Cardiac fibroblast (primary cell): ENCODE data around the gene SEPTIN8.

Experiments
- DNase-seq, 2 donors: peaks; one replicate each; pipeline versions ENCODE4 v3.0.0 to v3.0.0-alpha.2; 2010; ENCODE audit warnings: low read depth in 2 of 2
- H3K4me3 ChIP-seq, 2 donors: replicated peaks in 1 of 2; 1 replicate in 1 of 2; 2 replicates in 1 of 2; pipeline ENCODE4 v1.5.1; 2011; ENCODE audit warnings: low read depth in 2 of 2, low read length in 2 of 2, mild to moderate bottlenecking in 2 of 2, moderate library complexity in 1 of 2
- TF ChIP-seq, protein P1 (sequence below): IDR thresholded peaks from one replicate; pipeline ENCODE4 v1.5.1; 2011; ENCODE audit warnings: low read depth, mild to moderate bottlenecking, low read length, inconsistent platforms

SEPTIN8 gene

DNA sequence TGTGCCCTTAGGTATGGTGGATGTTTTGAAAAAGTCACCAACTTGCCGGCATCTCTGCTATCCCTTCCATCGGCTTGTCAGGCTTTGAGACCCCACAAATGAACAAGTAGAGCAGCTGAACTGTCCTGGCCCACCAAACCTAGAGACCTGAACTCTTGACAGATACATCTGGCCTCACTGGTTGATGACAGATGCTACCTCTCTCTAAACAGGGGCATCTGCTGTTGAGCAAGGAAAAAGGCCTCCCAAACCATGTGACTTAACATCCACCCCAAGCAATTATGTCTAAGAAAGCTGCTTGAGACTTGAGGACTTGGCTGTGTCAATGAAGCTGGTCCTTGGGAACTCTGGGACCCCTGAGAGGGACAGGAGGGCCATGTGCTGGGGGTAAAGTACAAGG lies 27.5 kb downstream of the SEPTIN8 start:
- no peak for DNase-seq
- TF ChIP-seq, protein P1, sequence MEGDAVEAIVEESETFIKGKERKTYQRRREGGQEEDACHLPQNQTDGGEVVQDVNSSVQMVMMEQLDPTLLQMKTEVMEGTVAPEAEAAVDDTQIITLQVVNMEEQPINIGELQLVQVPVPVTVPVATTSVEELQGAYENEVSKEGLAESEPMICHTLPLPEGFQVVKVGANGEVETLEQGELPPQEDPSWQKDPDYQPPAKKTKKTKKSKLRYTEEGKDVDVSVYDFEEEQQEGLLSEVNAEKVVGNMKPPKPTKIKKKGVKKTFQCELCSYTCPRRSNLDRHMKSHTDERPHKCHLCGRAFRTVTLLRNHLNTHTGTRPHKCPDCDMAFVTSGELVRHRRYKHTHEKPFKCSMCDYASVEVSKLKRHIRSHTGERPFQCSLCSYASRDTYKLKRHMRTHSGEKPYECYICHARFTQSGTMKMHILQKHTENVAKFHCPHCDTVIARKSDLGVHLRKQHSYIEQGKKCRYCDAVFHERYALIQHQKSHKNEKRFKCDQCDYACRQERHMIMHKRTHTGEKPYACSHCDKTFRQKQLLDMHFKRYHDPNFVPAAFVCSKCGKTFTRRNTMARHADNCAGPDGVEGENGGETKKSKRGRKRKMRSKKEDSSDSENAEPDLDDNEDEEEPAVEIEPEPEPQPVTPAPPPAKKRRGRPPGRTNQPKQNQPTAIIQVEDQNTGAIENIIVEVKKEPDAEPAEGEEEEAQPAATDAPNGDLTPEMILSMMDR = no peak
- H3K4me3 ChIP-seq = no peak overlapping the region

DNA sequence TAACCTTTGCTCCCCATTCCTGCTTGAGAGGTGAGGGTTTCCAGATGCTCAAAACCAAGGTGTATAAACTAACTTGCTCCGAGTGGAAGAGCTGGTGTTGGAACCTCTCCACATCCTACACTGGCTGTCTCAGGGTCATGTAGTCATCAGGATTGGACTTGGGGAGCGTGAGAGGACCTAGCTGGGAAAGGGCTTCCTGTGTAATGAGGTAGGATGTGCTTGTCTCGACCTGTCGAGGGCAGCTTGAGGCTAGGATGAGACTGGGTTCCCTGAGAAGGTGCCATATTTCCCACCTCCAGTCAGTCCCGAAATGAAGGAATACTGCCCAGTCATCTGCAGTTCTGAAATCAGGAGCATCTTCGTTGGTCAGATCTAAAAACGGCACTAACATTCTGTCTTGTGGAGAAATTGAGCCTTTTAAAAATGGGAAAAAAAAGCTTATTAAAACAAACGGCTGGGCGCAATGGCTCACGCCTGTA lies 28.5 kb downstream of the SEPTIN8 start:
- no peak for DNase-seq
- H3K4me3 ChIP-seq = no peak overlapping the region
- TF ChIP-seq, protein P1 = no peak

DNA sequence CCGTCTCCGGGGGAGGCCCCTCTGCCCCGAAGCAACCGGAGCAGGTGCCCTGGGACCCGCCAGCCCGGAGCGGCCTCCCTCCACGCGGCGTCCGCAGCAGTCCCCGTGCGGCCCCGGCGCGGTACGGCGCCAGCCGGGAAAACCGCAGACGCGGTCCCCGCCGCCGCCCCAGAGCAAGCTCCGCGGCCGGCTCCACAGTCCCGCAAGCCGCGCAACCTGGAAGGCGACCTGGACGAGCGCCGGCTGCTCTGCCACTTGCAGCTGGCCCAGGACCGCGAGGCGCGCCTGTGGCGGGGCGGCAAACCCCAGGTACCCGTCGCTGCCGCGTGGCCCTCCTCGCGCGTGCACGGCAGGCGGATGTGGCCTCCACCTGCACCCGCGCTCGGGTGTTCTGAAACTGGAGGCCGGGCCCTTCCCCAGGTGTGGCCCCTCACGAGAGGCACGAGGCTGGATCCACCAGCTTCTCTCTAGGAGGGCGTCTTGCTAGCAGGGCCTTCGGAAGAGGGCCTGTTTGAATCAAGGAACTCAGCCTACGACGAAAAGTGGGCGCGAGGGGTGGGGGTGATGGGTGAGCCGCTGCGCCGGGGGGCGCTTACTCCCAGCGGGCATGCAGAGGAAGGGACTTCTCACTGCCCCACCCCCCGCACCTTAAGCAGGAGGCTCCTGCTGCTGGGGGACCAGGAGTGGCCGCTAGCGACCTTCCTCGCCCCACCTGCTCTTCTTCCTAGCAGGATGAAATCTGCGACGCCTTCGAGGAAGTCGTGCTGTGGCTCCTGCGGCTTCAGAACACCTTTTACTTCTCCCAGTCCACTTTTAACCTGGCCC lies 29.2 kb downstream of the SEPTIN8 start:
- TF ChIP-seq, protein P1 = no peak
- DNase-seq = no peak
- H3K4me3 ChIP-seq = peak overlapping the region in 1 of 2 donors; percentile 27

DNA sequence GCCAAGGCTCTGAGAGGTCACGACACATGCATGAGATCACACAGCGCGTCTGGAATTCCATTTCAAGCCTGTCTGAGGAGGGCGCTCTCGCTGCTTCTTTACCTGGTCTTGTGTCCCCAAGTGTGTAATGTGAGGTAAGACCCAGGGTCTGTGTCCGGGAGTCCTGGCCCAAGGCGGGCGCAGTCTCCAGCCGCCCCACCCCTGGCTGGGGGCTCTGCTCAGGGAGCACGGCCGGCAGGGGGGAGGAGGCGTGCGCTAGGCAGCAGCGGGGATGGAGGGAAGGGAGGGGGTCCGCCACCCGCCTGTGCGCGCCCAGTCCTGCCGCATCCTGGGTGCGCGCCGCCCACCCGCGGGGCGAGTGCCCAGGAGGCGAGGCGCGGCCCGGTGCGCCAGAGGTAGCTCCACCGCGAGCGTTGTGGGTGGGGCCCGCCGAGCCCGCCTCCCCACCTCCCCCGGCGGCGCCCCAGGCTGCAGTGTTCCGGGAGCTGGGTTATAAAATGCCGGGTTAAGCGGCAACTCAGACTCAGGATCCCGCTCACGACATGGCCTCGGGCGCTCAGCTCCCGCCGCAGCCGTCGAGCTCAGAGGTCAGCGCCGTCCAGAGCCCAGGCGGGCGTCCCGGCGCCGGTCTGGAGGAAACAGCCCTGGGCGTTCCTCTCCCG lies 30.0 kb downstream of the SEPTIN8 start, which contains the start of gene CCNI2:
Gene CCNI2 (plus strand): TSS at position 473 of the 662 bp plus-strand sequence. CDS start 70 bp downstream, at position 543.
- DNase-seq = peak; percentile 18 to 22
- H3K4me3 ChIP-seq = peak within 1 kb of the TSS; percentile 27 to 30
- TF ChIP-seq, protein P1 = peak; percentile 15

DNA sequence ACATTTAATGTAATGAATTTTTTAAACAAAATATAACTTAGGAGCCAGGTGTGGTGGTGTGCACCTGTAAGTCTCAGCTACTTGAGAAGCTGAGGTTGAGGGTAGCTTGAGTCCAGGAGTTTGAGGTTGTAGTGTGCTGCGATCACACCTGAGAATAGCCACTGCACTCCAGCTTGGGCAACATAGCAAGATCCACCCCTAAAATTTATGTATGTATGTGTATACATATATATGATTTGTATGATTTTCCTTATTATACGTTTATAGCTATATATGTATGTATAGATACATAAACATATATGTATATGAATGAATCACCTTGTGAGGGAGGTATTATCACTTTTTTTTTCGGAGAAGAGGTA lies 30.5 kb downstream of the SEPTIN8 start:
- H3K4me3 ChIP-seq = no peak overlapping the region
- TF ChIP-seq, protein P1 = no peak

DNA sequence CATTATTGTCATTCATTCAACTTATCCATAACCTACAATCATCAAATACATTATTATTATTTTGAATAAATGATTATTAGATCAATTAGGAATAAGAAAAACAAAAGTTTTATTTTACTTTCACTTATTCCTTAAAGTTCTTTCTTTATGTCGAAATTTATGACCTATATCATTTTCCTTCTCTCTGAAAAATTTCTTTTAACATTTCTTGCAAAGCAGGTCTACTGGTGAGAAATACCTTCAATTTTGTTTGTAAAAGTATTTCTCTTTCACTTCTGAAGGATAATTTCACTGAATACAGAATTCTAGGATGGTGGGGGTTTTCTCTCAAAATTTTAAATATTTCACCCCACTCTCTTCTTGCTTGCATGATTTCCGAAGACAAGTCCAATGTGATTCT lies 32.4 kb downstream of the SEPTIN8 start:
- DNase-seq = no peak
- TF ChIP-seq, protein P1 = no peak
- H3K4me3 ChIP-seq = no peak overlapping the region

More for the DNA sequence above, 30.5 kb downstream of the SEPTIN8 start:
- no peak for DNase-seq
